Gastrocnemius medialis (tissue), 4 donors: ENCODE results near the gene SPATA16. TPM values are rescaled to one million over a fixed set of nuclear protein-coding genes. Genes with fewer than 3 reads are reported as not detected.
"Not testable (repeated sequence)": the region's sequence is repeated elsewhere in the genome, so short reads cannot be mapped to it uniquely, and the experiment has no call there.

ENCODE experiments used
- ATAC-seq, 2 donors: fragments of 150-250 bp; one replicate each; pipeline ENCODE4 v1.9.1; 2016
- DNase-seq, 2 donors: peaks; one replicate each; pipeline ENCODE4 v3.0.0-alpha.2; 2019
- H3K27ac ChIP-seq, 4 donors: fragments of 200-600 bp; sonication (generic); 1 replicate in 1 of 4; 2 replicates in 3 of 4; pipeline ENCODE4 v1.5.1; 2016 to 2018; ENCODE audit warnings: mild to moderate bottlenecking in 2 of 4, moderate library complexity in 1 of 4
- H3K27me3 ChIP-seq, 3 donors: fragments of 200-600 bp; sonication (generic) in 2 of 3; 1 replicate in 1 of 3; 2 replicates in 2 of 3; pipeline versions ENCODE4 v1.5.1 to v1.6.0; 2016 to 2019; ENCODE audit warnings: mild to moderate bottlenecking in 1 of 3, moderate library complexity in 1 of 3
- H3K36me3 ChIP-seq, 2 donors: fragments of 200-600 bp; sonication (generic) in 1 of 2; one replicate each; pipeline ENCODE4 v1.5.1; 2017 to 2018
- H3K4me1 ChIP-seq, 2 donors: fragments of 200-600 bp; sonication (generic) in 1 of 2; one replicate each; pipeline ENCODE4 v1.5.1; 2016 to 2017; ENCODE audit warnings: mild to moderate bottlenecking in 2 of 2
- H3K4me3 ChIP-seq, 4 donors: fragments of 200-600 bp; sonication (generic) in 3 of 4; 1 replicate in 1 of 4; 2 replicates in 3 of 4; pipeline ENCODE4 v1.5.1; 2016 to 2019; ENCODE audit warnings: mild to moderate bottlenecking in 2 of 4
- H3K9me3 ChIP-seq, 3 donors: fragments of 200-600 bp; sonication (generic) in 2 of 3; 1 replicate in 1 of 3; 2 replicates in 2 of 3; pipeline ENCODE4 v1.5.1; 2016 to 2019
- POLR2A ChIP-seq, 2 donors: fragments of 450-650 bp; IDR thresholded peaks; one replicate each; pipeline ENCODE4 v1.6.1; 2017; ENCODE audit warnings: antibody characterized with exemption in 2 of 2, mild to moderate bottlenecking in 2 of 2, moderate library complexity in 2 of 2
- in situ Hi-C, 4 donors: fragments of 200-750 bp; cut with MboI; loops; one replicate each; pipeline versions ENCODE4 v1.15.0 to v1.8.0; 2017; ENCODE audit warnings: low sequenced_read_pairs in 4 of 4
- intact Hi-C: fragments of 100-400 bp; cut with DNase I; formaldehyde crosslinking; loops from one replicate; pipeline ENCODE4 v1.15.1; 2023; ENCODE audit warnings: low total_unique reads
- total RNA-seq, 4 donors: library from RNA; depleted of rRNA; stranded (reverse); fragments of >200 nt; gene quantifications; one replicate each; pipeline versions ENCODE4 v1.1.0 to v1.2.3, GENCODE V29; 2016
- TF ChIP-seq, protein P1 (sequence below), 5 experiments: fragments of 450-650 bp in 3 of 5; fragments of 200-600 bp in 2 of 5; sonication (generic) in 2 of 5; IDR thresholded peaks in 4 of 5; conservative IDR thresholded peaks in 1 of 5; 1 replicate in 4 of 5; 2 replicates in 1 of 5; pipeline ENCODE4 v1.5.1; 2016 to 2019; ENCODE audit warnings: antibody characterized with exemption in 5 of 5, mild to moderate bottlenecking in 3 of 5, moderate library complexity in 3 of 5

The SPATA16 gene
- total RNA-seq, 4 donors from 2014 or later: not detected

DNA sequence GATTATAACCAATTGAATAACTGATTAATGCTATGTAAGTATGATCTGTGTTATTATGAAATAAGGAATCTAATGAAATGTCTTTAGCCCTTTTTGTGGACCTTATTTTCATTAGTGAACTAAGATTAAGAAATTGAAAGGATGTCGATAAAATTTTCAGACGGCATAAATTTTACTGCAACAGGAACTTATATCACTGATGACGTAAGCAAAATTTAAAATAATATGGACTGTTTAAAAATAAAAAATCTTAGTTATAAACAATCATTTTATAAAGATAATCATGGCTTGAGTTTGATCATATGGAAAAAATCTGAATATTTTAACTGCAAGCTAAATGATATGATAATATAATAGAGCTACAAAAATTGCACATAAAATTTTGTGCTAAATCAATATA is 112.7 kb downstream of the SPATA16 start:
- no peaks in the 10 kb centered on the region for H3K27me3 ChIP-seq
- in situ Hi-C loops: loop anchor here in 1 of 4 donors (25.0 kb wide), 1 partner anchor 191 kb away; no protein-coding TSS in a partner anchor
- intact Hi-C loops: no loop called here
- H3K4me1 ChIP-seq: no peaks in the 10 kb centered on the region
- DNase-seq: no peak
- no peak for ATAC-seq
- no peak overlapping the region for H3K4me3 ChIP-seq
- H3K9me3 ChIP-seq: no peaks in the 10 kb centered on the region
- H3K36me3 ChIP-seq: no peaks in the 10 kb centered on the region
- TF ChIP-seq, protein P1, sequence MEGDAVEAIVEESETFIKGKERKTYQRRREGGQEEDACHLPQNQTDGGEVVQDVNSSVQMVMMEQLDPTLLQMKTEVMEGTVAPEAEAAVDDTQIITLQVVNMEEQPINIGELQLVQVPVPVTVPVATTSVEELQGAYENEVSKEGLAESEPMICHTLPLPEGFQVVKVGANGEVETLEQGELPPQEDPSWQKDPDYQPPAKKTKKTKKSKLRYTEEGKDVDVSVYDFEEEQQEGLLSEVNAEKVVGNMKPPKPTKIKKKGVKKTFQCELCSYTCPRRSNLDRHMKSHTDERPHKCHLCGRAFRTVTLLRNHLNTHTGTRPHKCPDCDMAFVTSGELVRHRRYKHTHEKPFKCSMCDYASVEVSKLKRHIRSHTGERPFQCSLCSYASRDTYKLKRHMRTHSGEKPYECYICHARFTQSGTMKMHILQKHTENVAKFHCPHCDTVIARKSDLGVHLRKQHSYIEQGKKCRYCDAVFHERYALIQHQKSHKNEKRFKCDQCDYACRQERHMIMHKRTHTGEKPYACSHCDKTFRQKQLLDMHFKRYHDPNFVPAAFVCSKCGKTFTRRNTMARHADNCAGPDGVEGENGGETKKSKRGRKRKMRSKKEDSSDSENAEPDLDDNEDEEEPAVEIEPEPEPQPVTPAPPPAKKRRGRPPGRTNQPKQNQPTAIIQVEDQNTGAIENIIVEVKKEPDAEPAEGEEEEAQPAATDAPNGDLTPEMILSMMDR (IDR thresholded peaks at IDR 0.05 in 4 of 5, conservative IDR thresholded peaks at IDR 0.05 in 1 of 5): no peak
- no peak for TF ChIP-seq POLR2A (IDR thresholded peaks at IDR 0.05)
- H3K27ac ChIP-seq: no peak overlapping the region

DNA sequence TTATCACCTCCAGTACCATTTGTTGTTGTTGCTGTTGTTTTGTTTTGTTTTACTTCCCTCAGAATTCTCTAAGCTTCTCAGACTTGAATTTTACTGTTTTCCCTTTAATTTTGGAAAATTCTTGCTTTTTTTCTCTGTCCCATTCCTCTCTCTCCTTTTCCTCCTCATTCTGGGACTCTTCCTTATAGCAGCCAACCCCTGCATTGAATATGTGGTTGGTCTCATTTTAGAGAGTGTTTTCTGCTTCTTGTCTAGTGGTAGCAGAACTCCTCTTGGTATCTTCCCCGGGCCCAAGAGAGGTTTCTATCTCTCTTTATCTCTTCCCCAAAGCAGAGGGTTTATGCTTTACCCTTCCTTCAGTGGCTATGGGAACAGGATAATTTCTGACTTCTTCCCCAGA is 113.6 kb downstream of the SPATA16 start:
- Histone ChIP-seq H3K4me1 (no peaks in the 10 kb centered on the region), H3K36me3 (no peaks in the 10 kb centered on the region), H3K9me3 (no peaks in the 10 kb centered on the region), H3K27ac (no peak overlapping the region), H3K4me3 (no peak overlapping the region), H3K27me3 (no peaks in the 10 kb centered on the region)
- in situ Hi-C loops: loop anchor here in 1 of 4 donors (25.0 kb wide), 1 partner anchor 190 kb away; no protein-coding TSS in a partner anchor
- ATAC-seq: no peak
- DNase-seq: no peak
- intact Hi-C loops: no loop called here
- TF ChIP-seq, protein P1 (IDR thresholded peaks at IDR 0.05 in 4 of 5, conservative IDR thresholded peaks at IDR 0.05 in 1 of 5): no peak

DNA sequence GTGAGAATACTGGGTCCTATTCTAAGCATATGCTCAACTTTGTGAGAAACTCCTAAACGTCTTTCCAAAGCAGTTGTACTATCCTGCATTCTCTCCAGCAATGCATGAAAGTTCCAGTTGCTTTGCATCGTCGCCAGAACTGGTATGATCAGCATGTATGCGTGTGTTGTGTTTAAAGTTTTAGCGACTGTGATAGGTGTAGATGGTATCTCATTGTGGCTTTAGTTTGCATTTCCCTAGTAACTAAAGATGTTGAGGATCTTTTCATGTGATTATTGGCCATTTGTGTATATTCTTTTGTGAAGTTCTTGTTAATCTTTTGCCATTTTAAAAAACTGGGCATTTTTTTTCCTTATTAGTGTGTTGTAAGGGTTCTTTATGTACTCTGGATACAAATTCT is 115.1 kb downstream of the SPATA16 start:
- intact Hi-C loops (no loop called here), in situ Hi-C loops (loop anchor here in 1 of 4 donors (25.0 kb wide), 1 partner anchor 189 kb away; no protein-coding TSS in a partner anchor)
- Histone ChIP-seq H3K27me3 (no peaks in the 10 kb centered on the region), H3K9me3 (no peaks in the 10 kb centered on the region), H3K4me3 (no peak overlapping the region), H3K4me1 (no peaks in the 10 kb centered on the region), H3K27ac (no peak overlapping the region), H3K36me3 (no peaks in the 10 kb centered on the region)
- no peak for ATAC-seq
- DNase-seq: no peak
- TF ChIP-seq, protein P1 (IDR thresholded peaks at IDR 0.05 in 4 of 5, conservative IDR thresholded peaks at IDR 0.05 in 1 of 5): no peak
- TF ChIP-seq POLR2A (IDR thresholded peaks at IDR 0.05): no peak

DNA sequence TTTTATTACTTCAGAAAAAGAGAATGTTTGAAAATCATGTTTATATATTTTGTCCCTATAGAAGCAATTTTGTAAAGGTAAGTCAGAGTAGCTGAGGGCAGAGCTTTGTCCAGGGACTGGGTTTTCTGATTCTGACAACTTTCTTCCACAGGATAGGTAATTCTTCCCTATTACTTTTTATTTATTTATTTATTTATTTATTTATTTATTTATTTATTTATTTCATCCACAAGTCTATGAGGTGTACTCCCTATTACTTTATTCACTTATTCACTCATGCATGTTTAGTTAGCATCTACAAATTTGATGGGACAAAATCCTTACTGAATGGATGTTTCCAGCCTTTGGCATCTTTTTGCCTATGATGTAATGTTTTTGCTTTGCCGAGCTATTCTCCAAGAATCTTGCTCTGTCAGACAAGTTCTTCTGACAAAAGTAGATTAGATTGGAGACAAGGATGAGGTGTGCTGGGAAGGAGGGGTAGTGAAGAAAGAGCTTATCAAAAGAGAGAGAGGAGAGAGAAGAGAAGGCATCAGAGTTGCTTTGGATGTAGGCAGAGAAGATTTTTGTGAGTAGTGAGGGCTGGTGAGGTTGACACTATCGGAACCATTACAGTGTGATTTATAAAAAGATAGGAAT is 119.4 kb downstream of the SPATA16 start:
- Histone ChIP-seq H3K4me3 (no peak overlapping the region), H3K36me3 (no peaks in the 10 kb centered on the region), H3K4me1 (no peaks in the 10 kb centered on the region), H3K27ac (no peak overlapping the region), H3K9me3 (no peaks in the 10 kb centered on the region), H3K27me3 (no peaks in the 10 kb centered on the region)
- DNase-seq (no peak), ATAC-seq (no peak)
- TF ChIP-seq, protein P1 (IDR thresholded peaks at IDR 0.05 in 4 of 5, conservative IDR thresholded peaks at IDR 0.05 in 1 of 5): no peak
- TF ChIP-seq POLR2A (IDR thresholded peaks at IDR 0.05): no peak
- in situ Hi-C loops (no loop called here), intact Hi-C loops (no loop called here)

DNA sequence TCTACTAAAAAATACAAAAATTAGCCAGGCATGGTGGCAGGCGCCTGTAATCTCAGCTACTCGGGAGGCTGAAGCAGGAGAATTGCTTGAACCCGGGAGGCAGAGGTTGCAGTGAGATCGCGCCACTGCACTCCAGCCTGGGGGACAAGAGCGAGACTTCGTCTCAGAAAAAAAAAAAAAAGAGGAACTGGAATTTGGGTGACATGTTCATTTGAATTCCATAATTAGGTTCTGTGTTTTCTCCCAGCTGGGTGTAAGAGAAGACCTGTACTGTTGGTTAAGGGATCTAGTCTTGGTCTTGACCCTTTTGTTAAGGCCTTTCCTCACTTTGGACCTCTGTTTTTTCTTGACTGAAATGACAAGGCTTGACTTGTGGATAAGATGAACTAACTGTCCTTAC is 120.9 kb downstream of the SPATA16 start:
- intact Hi-C loops, H3K27ac ChIP-seq, H3K4me3 ChIP-seq, DNase-seq, H3K36me3 ChIP-seq, H3K4me1 ChIP-seq, ATAC-seq, H3K9me3 ChIP-seq, in situ Hi-C loops, H3K27me3 ChIP-seq: not testable (repeated sequence)
